ENCODE results near the gene MRPL55. TPM values are rescaled to one million over a fixed set of nuclear protein-coding genes. Genes with fewer than 3 reads are reported as not detected.

MRPL55 gene
- total and polyA plus RNA-seq, 2 experiments from 2014 or later: 139 to 144 TPM

GRCh38 chr1:228085287-228085951 lies 23.7 kb downstream of the MRPL55 start:
- H3K36me3 ChIP-seq: no peaks in the 10 kb centered on the region
- no peaks in the 10 kb centered on the region for H3K27me3 ChIP-seq
- H3K4me1 ChIP-seq (ENCODE audit: low read depth): peaks cover 59% of the 10 kb centered on the region
- peak overlapping the region; percentile 97 for H3K4me3 ChIP-seq
- TF ChIP-seq CTCF (IDR thresholded peaks at IDR 0.05; ENCODE audit: low read depth, low read length): no peak
- H3K9me3 ChIP-seq (ENCODE audit: low read depth): no peaks in the 10 kb centered on the region
- peak overlapping the region; percentile 99 for H3K27ac ChIP-seq
- DNase-seq (ENCODE audit: low read depth in 1 of 2, low spot score in 1 of 2): peak; percentile 64 to 90

- no peak for TF ChIP-seq CTCF (IDR thresholded peaks at IDR 0.05; ENCODE audit: low read depth, low read length)
- Histone ChIP-seq H3K27ac (peak overlapping the region; percentile 99), H3K36me3 (no peaks in the 10 kb centered on the region), H3K4me1 (ENCODE audit: low read depth) (peaks cover 59% of the 10 kb centered on the region), H3K9me3 (ENCODE audit: low read depth) (no peaks in the 10 kb centered on the region), H3K4me3 (peak overlapping the region; percentile 97), H3K27me3 (no peaks in the 10 kb centered on the region)
- DNase-seq (ENCODE audit: low read depth in 1 of 2, low spot score in 1 of 2): peak in 1 of 2 donors; percentile 39
These were observed 24.3 kb downstream of the MRPL55 start for GRCh38 chr1:228084797-228085196.

GRCh38 chr1:228084325-228084724 lies 24.8 kb downstream of the MRPL55 start:
- peak overlapping the region; percentile 97 for H3K4me3 ChIP-seq
- no peaks in the 10 kb centered on the region for H3K36me3 ChIP-seq
- DNase-seq (ENCODE audit: low read depth in 1 of 2, low spot score in 1 of 2): peak in 1 of 2 donors; percentile 77
- no peaks in the 10 kb centered on the region for H3K9me3 ChIP-seq (ENCODE audit: low read depth)
- TF ChIP-seq CTCF (IDR thresholded peaks at IDR 0.05; ENCODE audit: low read depth, low read length): no peak
- H3K27ac ChIP-seq: peak overlapping the region; percentile 99
- peaks cover 56% of the 10 kb centered on the region for H3K4me1 ChIP-seq (ENCODE audit: low read depth)
- H3K27me3 ChIP-seq: no peaks in the 10 kb centered on the region

- Histone ChIP-seq H3K9me3 (ENCODE audit: low read depth) (no peaks in the 10 kb centered on the region), H3K4me3 (peak overlapping the region; percentile 97), H3K27me3 (no peaks in the 10 kb centered on the region), H3K27ac (peak overlapping the region; percentile 99), H3K4me1 (ENCODE audit: low read depth) (peaks cover 51% of the 10 kb centered on the region), H3K36me3 (no peaks in the 10 kb centered on the region)
- DNase-seq (ENCODE audit: low read depth in 1 of 2, low spot score in 1 of 2): peak in 1 of 2 donors; percentile 44
- no peak for TF ChIP-seq CTCF (IDR thresholded peaks at IDR 0.05; ENCODE audit: low read depth, low read length)
These were observed 25.2 kb downstream of the MRPL55 start for GRCh38 chr1:228083871-228084278.

GRCh38 chr1:228082918-228083870 lies 25.9 kb downstream of the MRPL55 start:
- H3K27me3 ChIP-seq: no peaks in the 10 kb centered on the region
- H3K4me3 ChIP-seq: peak overlapping the region; percentile 97
- peak overlapping the region; percentile 99 for H3K27ac ChIP-seq
- no peak for TF ChIP-seq CTCF (IDR thresholded peaks at IDR 0.05; ENCODE audit: low read depth, low read length)
- no peaks in the 10 kb centered on the region for H3K9me3 ChIP-seq (ENCODE audit: low read depth)
- H3K4me1 ChIP-seq (ENCODE audit: low read depth): peaks cover 46% of the 10 kb centered on the region
- no peaks in the 10 kb centered on the region for H3K36me3 ChIP-seq
- DNase-seq (ENCODE audit: low read depth in 1 of 2, low spot score in 1 of 2): peak; percentile 50 to 56
